Stimulated activated CD4-positive, alpha-beta T cell treated with anti-CD3 and anti-CD28 coated beads, Interleukin-4, amount 100 ng/mL, for 48 hours (primary cell): ENCODE results near the gene DNAAF3.
"Not testable (repeated sequence)": the region's sequence is repeated elsewhere in the genome, so short reads cannot be mapped to it uniquely, and the experiment has no call there.

Source experiments
- DNase-seq, 2 donors: peaks; one replicate each; pipeline ENCODE4 v3.0.0-alpha.2; 2020; ENCODE audit warnings: low read depth in 2 of 2

DNAAF3 gene

GRCh38 chr19:55175117-55175867 lies 8.9 kb upstream of the DNAAF3 start:
- no peak for DNase-seq

- no peak for DNase-seq
Measured at GRCh38 chr19:55174425-55175116, 8.2 kb upstream of the DNAAF3 start.

DNA sequence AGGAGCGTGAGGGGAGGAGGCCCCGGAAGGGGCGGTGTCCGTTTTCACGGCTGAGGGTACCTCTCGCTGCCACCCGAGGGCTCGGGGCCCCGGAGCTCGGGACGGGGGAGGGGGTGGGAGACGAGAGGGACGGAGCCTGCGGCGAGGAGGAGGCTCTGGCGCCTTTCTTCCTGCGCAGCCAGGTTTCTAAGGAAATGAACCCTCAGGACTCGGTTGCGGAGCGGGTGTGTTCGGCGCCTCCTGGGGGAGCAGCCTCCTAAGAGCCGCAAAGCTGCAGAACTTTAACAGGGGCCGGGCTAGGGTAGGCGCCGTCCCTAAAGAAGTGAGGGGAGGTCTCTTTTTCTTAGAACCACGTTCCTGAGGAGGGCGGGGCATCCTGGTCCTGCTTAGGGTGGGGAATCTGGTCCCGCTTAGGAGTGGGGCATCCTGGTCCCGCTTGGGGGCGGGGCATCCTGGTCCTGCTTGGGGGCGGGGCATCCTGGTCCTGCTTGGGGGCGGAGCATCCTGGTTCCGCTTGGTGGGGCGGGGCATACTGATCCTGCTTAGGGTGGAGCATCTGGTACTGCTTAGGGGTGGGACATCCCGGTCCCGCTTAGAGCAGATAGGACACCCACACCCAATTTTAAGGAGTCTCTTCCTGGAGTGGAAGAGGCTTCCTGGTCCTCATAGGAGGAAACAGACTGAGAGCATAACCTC lies 7.4 kb upstream of the DNAAF3 start:
- peak; percentile 42 to 51 for DNase-seq

- no peak for DNase-seq
Measured at GRCh38 chr19:55173186-55173713, 6.8 kb upstream of the DNAAF3 start.

DNA sequence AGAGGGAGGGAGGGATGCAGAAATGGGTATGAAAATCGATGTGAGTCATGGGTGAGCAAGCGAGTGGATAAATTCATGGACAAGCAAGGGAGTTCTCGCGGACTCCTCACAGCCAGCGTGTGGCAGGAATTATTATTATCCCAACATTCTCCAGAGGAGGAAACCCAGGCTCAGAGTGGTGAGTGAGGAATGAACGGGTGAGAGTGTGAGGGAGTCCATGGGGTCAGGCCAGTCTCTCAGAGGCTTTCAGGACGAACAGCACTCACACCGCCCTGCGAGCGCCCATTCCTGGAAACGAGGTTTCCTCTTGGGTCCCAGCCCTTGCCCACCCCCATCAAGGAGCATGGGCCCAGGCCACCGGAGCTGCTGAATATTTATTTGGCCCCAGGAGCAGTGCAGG lies 6.3 kb upstream of the DNAAF3 start:
- no peak for DNase-seq

DNA sequence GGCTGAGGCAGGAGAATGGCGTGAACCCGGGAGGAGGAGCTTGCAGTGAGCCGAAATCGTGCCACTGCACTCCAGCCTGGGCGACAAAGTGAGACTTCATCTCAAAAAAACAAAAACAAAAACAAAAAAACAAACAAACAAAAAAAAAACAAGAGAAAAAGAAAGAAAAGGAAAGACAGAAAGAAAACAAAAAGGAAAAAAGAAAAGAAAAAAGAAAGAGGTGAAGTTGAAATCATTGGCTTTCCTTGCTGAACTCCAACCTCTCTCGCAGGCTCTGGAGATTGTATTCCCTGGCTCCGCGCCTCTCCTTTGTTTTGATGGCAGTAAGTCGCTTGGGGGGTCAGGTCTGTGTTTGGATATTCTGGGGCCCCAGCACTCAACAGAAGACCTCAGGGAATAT lies 5.9 kb upstream of the DNAAF3 start:
- not testable (repeated sequence) for DNase-seq

GRCh38 chr19:55171440-55171839 lies 5.0 kb upstream of the DNAAF3 start:
- no peak for DNase-seq

- DNase-seq = no peak
Measured at GRCh38 chr19:55169136-55169535, 2.7 kb upstream of the DNAAF3 start.

DNA sequence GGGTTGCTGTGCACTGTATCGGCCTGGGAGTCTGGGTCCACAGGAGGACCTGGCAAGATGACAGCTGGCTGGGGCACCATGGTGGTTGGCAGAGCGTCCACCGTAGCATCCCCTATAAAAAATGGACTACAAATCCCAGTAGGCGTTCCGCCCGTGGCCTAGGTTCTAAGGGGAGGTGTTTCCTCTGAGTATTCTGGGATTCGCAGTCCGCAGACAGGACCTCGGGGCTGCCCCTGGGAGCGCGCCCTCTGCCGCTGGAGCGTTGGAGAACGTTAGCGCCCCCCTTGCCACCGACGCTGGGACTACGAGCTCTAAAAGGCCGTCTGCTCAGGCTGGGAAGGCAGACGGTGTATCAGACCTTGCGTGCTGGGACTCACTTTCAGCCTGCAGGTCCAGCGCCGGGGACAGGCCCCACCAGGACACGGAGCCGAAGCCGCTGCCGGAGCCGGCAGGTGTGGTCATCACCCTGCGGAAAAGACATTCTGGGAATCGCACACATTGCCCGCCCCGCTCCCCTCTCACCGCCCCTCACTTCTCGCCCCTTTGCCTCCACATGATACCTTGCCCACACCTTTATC lies 372 bp downstream of the DNAAF3 start:
- DNase-seq = peak in 1 of 2 donors; percentile 39

DNA sequence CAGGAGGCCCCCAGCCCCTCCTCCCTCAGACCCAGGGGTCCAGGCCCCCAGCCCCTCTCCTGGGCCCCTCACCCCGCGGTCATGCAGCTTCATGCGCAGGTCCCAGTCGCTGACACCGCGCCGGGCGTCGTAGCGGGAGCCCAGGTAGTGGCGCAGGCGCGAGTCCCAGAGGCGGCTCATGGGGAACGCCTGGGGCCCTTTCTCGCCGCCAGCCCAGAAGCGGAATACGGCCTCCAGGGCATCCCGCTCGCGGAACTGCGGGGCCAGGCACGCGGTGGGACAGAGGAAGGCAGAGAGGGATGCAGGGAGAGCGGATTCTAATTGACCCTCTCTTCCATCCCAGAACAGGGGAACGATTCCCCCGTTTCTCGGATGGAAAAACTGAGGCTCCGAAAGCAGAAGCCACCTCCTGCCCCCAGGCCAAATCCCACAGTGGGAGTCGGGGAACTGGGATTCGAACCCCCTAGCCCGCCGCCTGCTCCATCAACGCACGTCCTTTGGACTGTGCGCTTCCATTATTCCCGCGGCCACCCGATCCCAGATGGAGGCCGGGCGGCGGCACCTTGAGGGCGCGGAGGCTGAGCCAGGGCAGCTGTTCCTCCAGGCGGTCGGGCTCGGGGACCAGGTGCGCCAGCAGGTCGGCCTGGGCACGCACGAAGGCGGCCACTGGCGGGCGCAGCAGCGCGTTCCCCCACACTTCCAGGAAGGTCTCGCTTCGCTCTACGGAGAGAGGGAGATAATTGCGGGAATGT lies 4.7 kb downstream of the DNAAF3 start:
- no peak for DNase-seq

DNA sequence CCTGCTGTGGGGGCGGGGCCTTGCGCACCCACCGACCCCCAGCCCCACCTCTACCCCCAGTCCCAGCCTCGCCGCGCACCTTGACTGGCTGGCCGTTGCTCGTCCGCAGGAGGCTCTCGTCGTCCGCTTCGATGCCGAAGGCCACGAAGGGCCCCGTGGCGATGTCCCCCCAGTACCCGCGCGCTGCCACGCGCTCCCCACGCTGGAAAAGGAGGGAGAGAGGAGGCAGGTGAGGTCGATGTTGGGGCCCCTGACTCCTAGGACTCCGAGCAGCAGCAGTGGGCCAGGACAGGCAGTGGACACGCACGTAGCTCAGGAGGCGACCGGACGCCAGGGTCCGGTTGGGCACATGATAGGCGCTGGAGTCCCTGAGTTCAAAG lies 5.4 kb downstream of the DNAAF3 start:
- DNase-seq = no peak

GRCh38 chr19:55160128-55160985 lies 6.1 kb downstream of the DNAAF3 start:
- peak; percentile 86 to 92 for DNase-seq

- no peak for DNase-seq
Measured at GRCh38 chr19:55158848-55159749, 7.3 kb downstream of the DNAAF3 start.

DNA sequence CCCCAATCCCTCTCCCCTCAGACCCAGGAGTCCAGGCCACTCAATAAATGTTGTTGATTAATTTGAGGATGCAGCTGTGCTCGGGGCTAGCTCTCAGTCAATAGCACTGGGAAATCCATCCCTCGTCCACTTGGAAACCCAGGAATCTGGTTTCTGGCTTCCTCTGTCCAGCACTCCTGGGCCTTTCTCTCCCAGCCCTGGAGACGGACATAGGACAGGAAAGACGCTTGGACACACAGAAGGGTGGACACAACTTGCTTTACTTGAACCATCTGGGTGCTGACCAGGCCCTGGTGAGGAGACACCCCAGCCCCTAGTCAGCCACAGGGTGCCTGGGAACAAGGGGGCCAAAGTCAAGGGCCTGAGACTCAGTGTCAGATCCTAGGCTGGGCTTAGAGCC lies 8.0 kb downstream of the DNAAF3 start:
- DNase-seq = no peak

GRCh38 chr19:55157064-55157908 lies 9.1 kb downstream of the DNAAF3 start, which contains the start of gene TNNI3:
TSS of gene TNNI3 (minus strand) at chr19:55157732. CDS start at chr19:55157589, 143 bp downstream.
- DNase-seq = no peak

GRCh38 chr19:55156202-55157063 lies 10.0 kb downstream of the DNAAF3 start:
- peak in 1 of 2 donors; percentile 65 for DNase-seq

DNA sequence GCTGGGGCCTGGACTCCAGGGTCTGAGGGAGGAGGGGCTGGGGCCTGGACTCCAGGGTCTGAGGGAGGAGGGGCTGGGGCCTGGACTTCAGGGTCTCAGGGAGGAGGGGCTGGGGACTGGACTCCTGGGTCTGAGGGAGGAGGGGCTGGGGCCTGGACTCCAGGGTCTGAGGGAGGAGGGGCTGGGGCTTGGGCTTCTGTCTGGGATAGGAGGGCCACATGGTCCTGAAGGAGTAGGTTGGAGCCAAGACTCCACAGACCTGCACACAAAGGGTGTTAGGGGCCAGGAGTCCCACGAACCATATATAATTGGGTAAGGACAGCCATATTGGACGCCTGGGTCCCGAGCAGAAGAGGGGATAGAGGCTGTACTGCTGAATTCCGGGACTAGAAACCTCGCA lies 10.6 kb downstream of the DNAAF3 start:
- not testable (repeated sequence) for DNase-seq
